Measurements from ENCODE around the gene HUS1.

The HUS1 gene

GRCh38 chr7:47979832-47980181 lies 392 bp upstream of the HUS1 start:
- peak overlapping the region; percentile 65 for H3K4me3 ChIP-seq (ENCODE audit: low read depth, low read length)
- no peak for TF ChIP-seq CTCF (IDR thresholded peaks at IDR 0.05; ENCODE audit: control insufficient read depth, extremely low read depth, insufficient read depth)
- no peak for DNase-seq (ENCODE audit: low read depth)

GRCh38 chr7:47978790-47979144 lies 648 bp downstream of the HUS1 start:
- TF ChIP-seq CTCF (IDR thresholded peaks at IDR 0.05; ENCODE audit: control insufficient read depth, extremely low read depth, insufficient read depth), result no peak
- no peak for DNase-seq (ENCODE audit: low read depth)

GRCh38 chr7:47973739-47974138 lies 5.7 kb downstream of the HUS1 start:
- TF ChIP-seq CTCF (IDR thresholded peaks at IDR 0.05; ENCODE audit: control insufficient read depth, extremely low read depth, insufficient read depth), result no peak
- no peak for DNase-seq (ENCODE audit: low read depth)
- H3K4me3 ChIP-seq (ENCODE audit: low read depth, low read length), result no peak overlapping the region

More at GRCh38 chr7:47978790-47979144, 648 bp downstream of the HUS1 start:
- H3K4me3 ChIP-seq (ENCODE audit: low read depth, low read length), result peak overlapping the region; percentile 65

- no peak for DNase-seq (ENCODE audit: low read depth)
- H3K4me3 ChIP-seq (ENCODE audit: low read depth, low read length), result no peak overlapping the region
- TF ChIP-seq CTCF (IDR thresholded peaks at IDR 0.05; ENCODE audit: control insufficient read depth, extremely low read depth, insufficient read depth), result no peak
These were observed 8.7 kb downstream of the HUS1 start for GRCh38 chr7:47970761-47971160.

GRCh38 chr7:47968847-47969774 lies 10.3 kb downstream of the HUS1 start:
- DNase-seq (ENCODE audit: low read depth), result peak; percentile 19
- TF ChIP-seq CTCF (IDR thresholded peaks at IDR 0.05; ENCODE audit: control insufficient read depth, extremely low read depth, insufficient read depth), result peak; percentile 87
- no peak overlapping the region for H3K4me3 ChIP-seq (ENCODE audit: low read depth, low read length)

GRCh38 chr7:47967708-47968107 lies 11.7 kb downstream of the HUS1 start:
- no peak for TF ChIP-seq CTCF (IDR thresholded peaks at IDR 0.05; ENCODE audit: control insufficient read depth, extremely low read depth, insufficient read depth)
- no peak overlapping the region for H3K4me3 ChIP-seq (ENCODE audit: low read depth, low read length)
- no peak for DNase-seq (ENCODE audit: low read depth)

- TF ChIP-seq CTCF (IDR thresholded peaks at IDR 0.05; ENCODE audit: control insufficient read depth, extremely low read depth, insufficient read depth), result no peak
- no peak for DNase-seq (ENCODE audit: low read depth)
- H3K4me3 ChIP-seq (ENCODE audit: low read depth, low read length), result no peak overlapping the region
These were observed 12.3 kb downstream of the HUS1 start for GRCh38 chr7:47967123-47967522.

All from LNCaP clone FGC (cell line).